H1 (cell line): ENCODE results near the gene CENPX. TPM values are rescaled to one million over a fixed set of nuclear protein-coding genes. Genes with fewer than 3 reads are reported as not detected.
A peak's percentile ranks its signal among the peaks of the same experiment; 100 is the strongest.

Experiments used
- CTCF ChIA-PET: fragments of 300-600 bp; sonication (Branson Sonifier 250); formaldehyde crosslinking; loops from one replicate; lab custom pipeline; 2021; ENCODE audit not compliant: partially characterized antibody; lab: Charles Lee
- POLR2A ChIA-PET: fragments of 300-600 bp; sonication (Branson Sonifier 250); formaldehyde crosslinking; loops from one replicate; lab custom pipeline; 2021; ENCODE audit warnings: inconsistent platforms; ENCODE audit not compliant: partially characterized antibody; lab: Charles Lee
- DNase-seq, 2 experiments: peaks; one replicate each; pipeline versions ENCODE4 v3.0.0 to v3.0.0-alpha.2; 2010 to 2022; ENCODE audit warnings: low spot score in 2 of 2, low read depth in 1 of 2, mixed read lengths in 1 of 2
- FAIRE-seq: peaks from 2 replicates; lab custom pipeline; 2011; peaks lifted over from hg19 to GRCh38; lab: Jason Lieb, UNC
- H2AFZ ChIP-seq: 2 replicates; pipeline ENCODE4 v1.8.1; 2012; ENCODE audit warnings: low read length, inconsistent platforms
- H2AK5ac ChIP-seq: 2 replicates; pipeline ENCODE4 v1.6.1; 2013; ENCODE audit warnings: low read depth, low read length
- H2BK120ac ChIP-seq: replicated peaks from 2 replicates; pipeline ENCODE3; 2013; ENCODE audit warnings: low read depth, low read length, inconsistent platforms
- H2BK12ac ChIP-seq: 2 replicates; pipeline ENCODE4 v1.6.1; 2013; ENCODE audit warnings: low read depth, low read length
- H2BK15ac ChIP-seq: 2 replicates; pipeline ENCODE4 v1.6.1; 2013; ENCODE audit warnings: low read length
- H2BK20ac ChIP-seq: 2 replicates; pipeline ENCODE4 v1.6.1; 2013; ENCODE audit warnings: low read length
- H2BK5ac ChIP-seq: 2 replicates; pipeline ENCODE4 v1.6.1; 2013; ENCODE audit warnings: low read depth, low read length
- H3K14ac ChIP-seq: 2 replicates; pipeline ENCODE4 v1.6.1; 2013; ENCODE audit warnings: inconsistent platforms; ENCODE audit not compliant: insufficient read length
- H3K18ac ChIP-seq: 2 replicates; pipeline ENCODE4 v1.6.1; 2013; ENCODE audit warnings: low read length; ENCODE audit errors: extremely low read depth
- H3K23ac ChIP-seq: 2 replicates; pipeline ENCODE4 v1.6.1; 2013; ENCODE audit warnings: inconsistent platforms; ENCODE audit not compliant: insufficient read length
- H3K23me2 ChIP-seq: 2 replicates; pipeline ENCODE4 v1.6.1; 2013; ENCODE audit warnings: low read depth, low read length
- H3K27ac ChIP-seq: 2 replicates; pipeline ENCODE4 v1.6.1; 2011; ENCODE audit warnings: low read depth, low read length, inconsistent platforms
- H3K27me3 ChIP-seq, 4 experiments: replicated peaks in 1 of 4; 1 replicate in 1 of 4; 2 replicates in 3 of 4; pipeline versions ENCODE4 v1.6.1 to v1.8.1; 2011 to 2013; ENCODE audit warnings: low read length in 3 of 4, mild to moderate bottlenecking in 3 of 4, inconsistent platforms in 2 of 4, mixed read lengths in 2 of 4, moderate library complexity in 1 of 4; ENCODE audit not compliant: control insufficient read depth in 3 of 4, insufficient read depth in 3 of 4; ENCODE audit errors: extremely low read depth in 1 of 4
- H3K36me3 ChIP-seq, 4 experiments: 2 replicates each; pipeline versions ENCODE4 v1.6.1 to v1.8.1; 2011 to 2013; ENCODE audit warnings: mild to moderate bottlenecking in 4 of 4, low read length in 3 of 4, moderate library complexity in 2 of 4, control low read depth in 1 of 4, inconsistent platforms in 1 of 4; ENCODE audit not compliant: insufficient read depth in 4 of 4, control insufficient read depth in 2 of 4
- H3K4ac ChIP-seq: replicated peaks from 2 replicates; pipeline ENCODE3; 2013; ENCODE audit warnings: low read length, low read depth, mixed read lengths, inconsistent platforms; ENCODE audit not compliant: insufficient read length
- H3K4me1 ChIP-seq, 4 experiments: replicated peaks in 1 of 4; 1 replicate in 1 of 4; 2 replicates in 3 of 4; pipeline versions ENCODE4 v1.6.1 to v1.8.1; 2011 to 2013; ENCODE audit warnings: low read length in 3 of 4, inconsistent platforms in 2 of 4, mixed read lengths in 1 of 4; ENCODE audit not compliant: insufficient read depth in 4 of 4, control insufficient read depth in 3 of 4
- H3K4me2 ChIP-seq, 2 experiments: 2 replicates each; pipeline versions ENCODE4 v1.6.1 to v1.8.1; 2011 to 2013; ENCODE audit warnings: low read depth in 2 of 2, low read length in 2 of 2, control low read depth in 1 of 2, inconsistent platforms in 1 of 2, mild to moderate bottlenecking in 1 of 2; ENCODE audit not compliant: insufficient read depth in 1 of 2
- H3K4me3 ChIP-seq, 4 experiments: fragments of 200-600, 300-600 bp in 1 of 4; sonication (generic), shearing (Covaris generic), sonication (Bioruptor Twin) in 1 of 4; 2 replicates each; pipeline versions ENCODE4 v1.5.1 to v1.8.1; 2011 to 2016; ENCODE audit warnings: low read length in 4 of 4, low read depth in 3 of 4, control low read depth in 2 of 4, inconsistent platforms in 2 of 4, mild to moderate bottlenecking in 2 of 4, mixed read lengths in 1 of 4, moderate library complexity in 1 of 4; ENCODE audit not compliant: insufficient read depth in 2 of 4; ENCODE audit errors: extremely low read depth in 1 of 4
- H3K56ac ChIP-seq: replicated peaks from 2 replicates; pipeline ENCODE3; 2013; ENCODE audit warnings: low read depth, mild to moderate bottlenecking, mixed read lengths, low read length, inconsistent platforms; ENCODE audit not compliant: insufficient read length
- H3K79me1 ChIP-seq: 2 replicates; pipeline ENCODE4 v1.6.1; 2013; ENCODE audit warnings: low read depth, low read length, control low read depth
- H3K79me2 ChIP-seq, 2 experiments: 2 replicates each; pipeline versions ENCODE4 v1.6.1 to v1.8.1; 2012 to 2013; ENCODE audit warnings: low read length in 2 of 2, mild to moderate bottlenecking in 2 of 2, inconsistent platforms in 1 of 2; ENCODE audit not compliant: insufficient read depth in 2 of 2, control insufficient read depth in 1 of 2
- H3K9ac ChIP-seq, 4 experiments: replicated peaks in 1 of 4; 1 replicate in 1 of 4; 2 replicates in 3 of 4; pipeline versions ENCODE4 v1.6.1 to v1.8.1; 2011 to 2013; ENCODE audit warnings: low read depth in 3 of 4, low read length in 3 of 4, control low read depth in 2 of 4, mild to moderate bottlenecking in 2 of 4, moderate library complexity in 2 of 4, inconsistent platforms in 1 of 4; ENCODE audit errors: extremely low read depth in 1 of 4
- H3K9me3 ChIP-seq, 2 experiments: 2 replicates each; pipeline versions ENCODE4 v1.6.1 to v1.8.1; 2012 to 2013; ENCODE audit warnings: mild to moderate bottlenecking in 2 of 2, moderate library complexity in 2 of 2, control low read depth in 1 of 2, inconsistent platforms in 1 of 2, low read depth in 1 of 2, low read length in 1 of 2, mixed read lengths in 1 of 2; ENCODE audit not compliant: insufficient read depth in 2 of 2
- H4K20me1 ChIP-seq, 2 experiments: replicated peaks in 1 of 2; 2 replicates each; pipeline versions ENCODE3 to v1.8.1; 2011 to 2013; ENCODE audit warnings: inconsistent platforms in 2 of 2, low read length in 2 of 2, mild to moderate bottlenecking in 1 of 2; ENCODE audit not compliant: insufficient read depth in 2 of 2, control insufficient read depth in 1 of 2
- H4K5ac ChIP-seq: 2 replicates; pipeline ENCODE4 v1.6.1; 2013; ENCODE audit warnings: low read length, low read depth, mixed read lengths, inconsistent platforms; ENCODE audit not compliant: insufficient read length
- H4K8ac ChIP-seq: 2 replicates; pipeline ENCODE4 v1.8.0; 2013; ENCODE audit warnings: mild to moderate bottlenecking, moderate library complexity, low read length, inconsistent platforms; ENCODE audit not compliant: insufficient read depth; ENCODE audit errors: extremely low read depth
- H4K91ac ChIP-seq: replicated peaks from 2 replicates; pipeline ENCODE3; 2013; ENCODE audit warnings: low read length, mixed read lengths, inconsistent platforms; ENCODE audit not compliant: insufficient read length
- EGR1 ChIP-seq: IDR thresholded peaks from 2 replicates; pipeline ENCODE4 v1.6.1; 2011; ENCODE audit warnings: low read depth, low read length, borderline replicate concordance
- GABPA ChIP-seq: IDR thresholded peaks from 2 replicates; pipeline ENCODE4 v1.6.1; 2011; ENCODE audit warnings: mild to moderate bottlenecking, low read length, moderate library complexity, borderline replicate concordance; ENCODE audit not compliant: insufficient read depth
- HDAC6 ChIP-seq: IDR thresholded peaks from one replicate; pipeline ENCODE4 v1.7.1; 2012; ENCODE audit warnings: low read depth, mild to moderate bottlenecking, inconsistent platforms, low read length, moderate library complexity
- SAP30 ChIP-seq: fragments of 300-600 bp; sonication (generic); IDR thresholded peaks from 2 replicates; pipeline ENCODE4 v1.7.1; 2012; ENCODE audit warnings: low read length, moderate library complexity, mild to moderate bottlenecking, inconsistent platforms; ENCODE audit not compliant: insufficient read depth, insufficient replicate concordance
- TAF1 ChIP-seq: IDR thresholded peaks from 2 replicates; pipeline ENCODE4 v1.6.1; 2011; ENCODE audit warnings: mild to moderate bottlenecking, low read depth, low read length
- TAF7 ChIP-seq: optimal IDR thresholded peaks from 2 replicates; pipeline ENCODE3; 2011; ENCODE audit warnings: low read depth, mild to moderate bottlenecking, inconsistent platforms, low read length, moderate library complexity, borderline replicate concordance
- USF2 ChIP-seq: IDR thresholded peaks from 2 replicates; pipeline ENCODE4 v1.6.1; 2011; ENCODE audit warnings: low read length, improper control_type of control experiment
- ZNF274 ChIP-seq: IDR thresholded peaks from 2 replicates; pipeline ENCODE4 v1.7.0; 2012; ENCODE audit warnings: low read length, borderline replicate concordance; ENCODE audit errors: extremely low read depth
- WGBS, 2 experiments: shearing (Covaris generic) in 1 of 2; methylation state at CpG; one replicate each; pipeline versions ENCODE4 v1.1.6 to v1.1.7; 2013 to 2015; ENCODE audit warnings: low lambda C conversion rate in 2 of 2, mixed read lengths in 2 of 2, inconsistent platforms in 1 of 2, low coverage in 1 of 2, missing lambda C conversion rate in 1 of 2; ENCODE audit not compliant: insufficient replicate concordance in 2 of 2, insufficient coverage in 1 of 2, insufficient read length in 1 of 2; ENCODE audit errors: extremely low coverage in 1 of 2, missing lambda C conversion rate in 1 of 2; 5-methylcytosine and 5-hydroxymethylcytosine counted together
- polyA plus RNA-seq, 7 experiments: library from polyadenylated mRNA; depleted of rRNA in 3 of 7; stranded (reverse) in 5 of 7; unstranded in 2 of 7; fragments of >200 nt in 5 of 7; fragments of 200-250 nt in 2 of 7; gene quantifications; 1 replicate in 5 of 7; 2 replicates in 1 of 7; 4 replicates in 1 of 7; pipeline versions ENCODE4 v1.2.1 to v1.2.3, GENCODE V29; 2011 to 2013; ENCODE audit warnings: missing spikeins in 2 of 7, mixed read lengths in 2 of 7
- total RNA-seq: library from RNA; stranded (reverse); fragmentation: NEBNext Ultra II Directional; extraction: Animal tissue kit (Norgen Biotek cat#: 25700); gene quantifications from 2 replicates; pipeline ENCODE4 v1.2.1, GENCODE V29; 2021
- TF ChIP-seq, protein P1 (sequence below): IDR thresholded peaks from 2 replicates; pipeline ENCODE4 v1.6.1; 2012; ENCODE audit warnings: inconsistent platforms

CENPX gene
- total and polyA plus RNA-seq, 2 of the 8 experiments (the other 6 are each of a cell fraction or from before 2014, with no cell fraction given): 116 to 122 TPM

GRCh38 chr17:82064433-82065192, 41.9 kb upstream of the CENPX start:
- H3K4me1 ChIP-seq: peaks cover 0 to 10% (median 5%) of the 10 kb centered on the region in 4 experiments; a peak in 5 of 7 replicates
- H3K4ac ChIP-seq: no peak overlapping the region
- no peak overlapping the region for H4K5ac ChIP-seq
- no peak overlapping the region for H2BK15ac ChIP-seq
- H3K79me1 ChIP-seq: peaks cover 5% of the 10 kb centered on the region; the same call in 1 of the 2 replicates
- peaks cover 8 to 17% (median 14%) of the 10 kb centered on the region in 4 experiments; a peak in 5 of 8 replicates for H3K36me3 ChIP-seq
- FAIRE-seq (no peak), DNase-seq (no peak)
- H3K23ac ChIP-seq: no peak overlapping the region
- no peak overlapping the region for H2AFZ ChIP-seq
- ChIA-PET POLR2A (interaction anchor here (0.9 to 16.2 kb wide), 20 partner anchors 9 to 138 kb away, joined by 3 to 161 read pairs (median 4); partner anchors contain the start of genes DCXR, GPS1, RAC3 and RFNG), CTCF (interaction anchor here (0.7 to 4.3 kb wide), 10 partner anchors 9 to 137 kb away, joined by 3 to 21 read pairs (median 3); partner anchors contain the start of gene RAC3)
- H3K79me2 ChIP-seq: no peaks in the 10 kb centered on the region
- 77% methylated on average over 23 of the region's 36 CpGs; no CpG with 5 or more reads in 1 of the 2 experiments for WGBS, 2 experiments
- H3K23me2 ChIP-seq: peaks cover 8% of the 10 kb centered on the region; the same call in 1 of the 2 replicates
- no peak overlapping the region for H3K27ac ChIP-seq
- H3K27me3 ChIP-seq: no peaks in the 10 kb centered on the region
- no peak overlapping the region for H2BK120ac ChIP-seq
- H3K18ac ChIP-seq: no peak overlapping the region
- H2AK5ac ChIP-seq: no peak overlapping the region
- no peak overlapping the region for H3K56ac ChIP-seq
- H3K9me3 ChIP-seq: no peaks in the 10 kb centered on the region
- no peak overlapping the region for H3K14ac ChIP-seq
- H3K9ac ChIP-seq: peak overlapping the region; percentile 4 to 93 (median 58); a peak in 6 of 7 replicates
- H2BK20ac ChIP-seq: no peak overlapping the region
- H4K91ac ChIP-seq: no peak overlapping the region
- peak overlapping the region; percentile 53 to 93 (median 77) for H3K4me3 ChIP-seq
- H4K20me1 ChIP-seq: peaks cover 0 to 3% of the 10 kb centered on the region in 2 experiments
- H2BK12ac ChIP-seq: no peak overlapping the region
- H2BK5ac ChIP-seq: no peak overlapping the region
- peak overlapping the region; percentile 37 to 79 for H3K4me2 ChIP-seq
- H4K8ac ChIP-seq: peak overlapping the region; percentile 93; the same call in 1 of the 2 replicates
- no peak for TF ChIP-seq USF2
- no peak for TF ChIP-seq GABPA
- TF ChIP-seq, protein P1, sequence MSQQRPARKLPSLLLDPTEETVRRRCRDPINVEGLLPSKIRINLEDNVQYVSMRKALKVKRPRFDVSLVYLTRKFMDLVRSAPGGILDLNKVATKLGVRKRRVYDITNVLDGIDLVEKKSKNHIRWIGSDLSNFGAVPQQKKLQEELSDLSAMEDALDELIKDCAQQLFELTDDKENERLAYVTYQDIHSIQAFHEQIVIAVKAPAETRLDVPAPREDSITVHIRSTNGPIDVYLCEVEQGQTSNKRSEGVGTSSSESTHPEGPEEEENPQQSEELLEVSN: no peak
- TF ChIP-seq SAP30: no peak
- no peak for TF ChIP-seq EGR1
- no peak for TF ChIP-seq HDAC6
- TF ChIP-seq ZNF274: no peak
- TF ChIP-seq TAF7: no peak
- TF ChIP-seq TAF1: no peak
